Upper lobe of left lung (tissue), 6 donors: Measurements from ENCODE around the gene KDM4D. TPM values are rescaled to one million over a fixed set of nuclear protein-coding genes. Genes with fewer than 3 reads are reported as not detected.

Experiments used
- ATAC-seq, 2 donors: fragments of 200-7000 bp; cut with Tn5 transposase; one replicate each; pipeline ENCODE4 v1.9.1; 2022; ENCODE audit warnings: mild to moderate bottlenecking in 2 of 2, moderate library complexity in 2 of 2; ENCODE audit not compliant: low FRiP score in 2 of 2
- DNase-seq, 2 donors: peaks; one replicate each; pipeline ENCODE4 v3.0.0-alpha.2; 2019 to 2020
- H3K27ac ChIP-seq, 4 donors: fragments of 200-600 bp; sonication (generic); one replicate each; pipeline ENCODE4 v1.5.1; 2016 to 2019
- H3K27me3 ChIP-seq, 4 donors: fragments of 200-600 bp; sonication (generic); one replicate each; pipeline ENCODE4 v1.5.1; 2017 to 2019
- H3K36me3 ChIP-seq, 4 donors: fragments of 200-600 bp; sonication (generic); one replicate each; pipeline ENCODE4 v1.5.1; 2016 to 2019
- H3K4me1 ChIP-seq, 4 donors: fragments of 200-600 bp; sonication (generic); one replicate each; pipeline ENCODE4 v1.5.1; 2018 to 2019
- H3K4me3 ChIP-seq, 4 donors: fragments of 200-600 bp; sonication (generic); one replicate each; pipeline ENCODE4 v1.5.1; 2017 to 2019; ENCODE audit warnings: mild to moderate bottlenecking in 2 of 4, moderate library complexity in 1 of 4
- H3K9me3 ChIP-seq, 4 donors: fragments of 200-600 bp; sonication (generic); one replicate each; pipeline ENCODE4 v1.5.1; 2018 to 2019
- CTCF ChIP-seq, 6 experiments: fragments of 450-650 bp in 4 of 6; fragments of 200-600 bp in 2 of 6; sonication (generic) in 2 of 6; IDR thresholded peaks; one replicate each; pipeline ENCODE4 v1.5.1; 2016 to 2019; ENCODE audit warnings: antibody characterized with exemption in 6 of 6
- EP300 ChIP-seq, 4 donors: sonication (generic); formaldehyde crosslinking; IDR thresholded peaks; one replicate each; pipeline ENCODE4 v1.5.1; 2017; ENCODE audit warnings: antibody characterized with exemption in 4 of 4, control low read depth in 2 of 4
- POLR2A ChIP-seq, 4 donors: fragments of 450-650 bp; IDR thresholded peaks; one replicate each; pipeline ENCODE4 v1.5.1; 2016 to 2017; ENCODE audit warnings: antibody characterized with exemption in 4 of 4, mild to moderate bottlenecking in 2 of 4
- POLR2AphosphoS5 ChIP-seq, 2 donors: sonication (generic); formaldehyde crosslinking; IDR thresholded peaks; one replicate each; pipeline ENCODE4 v1.5.1; 2017; ENCODE audit warnings: antibody characterized with exemption in 2 of 2
- WGBS, 2 donors: methylation state at CpG; one replicate each; pipeline ENCODE4 v1.1.5; 2017 to 2018; 5-methylcytosine and 5-hydroxymethylcytosine counted together
- total RNA-seq, 6 donors: library from RNA; depleted of rRNA in 4 of 6; stranded (reverse); fragments of >200 nt in 4 of 6; gene quantifications; one replicate each; pipeline versions ENCODE4 v1.1.0 to v1.2.1, GENCODE V29; 2016 to 2021
- donor health status: DM: no; HTN: no; CAD: no; lungs with moderate emphysema.
- donor health status: DM: no; HTN: yes; CAD: no; lungs with severe emphysema.

Gene KDM4D
- total RNA-seq, result under 1 TPM in 4 of 6 donors, not detected in 2; 0.20 to 0.74 (median 0.59) TPM

- TF ChIP-seq CTCF (IDR thresholded peaks at IDR 0.05) (no peak), POLR2AphosphoS5 (IDR thresholded peaks at IDR 0.05) (peak; percentile 86 to 91), POLR2A (IDR thresholded peaks at IDR 0.05) (peak in 3 of 4 donors; percentile 28 to 71 (median 69)), EP300 (IDR thresholded peaks at IDR 0.05) (no peak)
- DNase-seq, result peak; percentile 93 to 98
- peaks cover 13 to 38% (median 28%) of the 10 kb centered on the region in 4 donors for H3K36me3 ChIP-seq
- H3K4me1 ChIP-seq, result peaks cover 4 to 17% (median 10%) of the 10 kb centered on the region in 4 donors
- peak; percentile 99 to 100 for ATAC-seq
- WGBS, 2 donors, result 0% methylated on average over 41 to 64 of the region's 66 CpGs
- no peaks in the 10 kb centered on the region for H3K9me3 ChIP-seq
- peak within 1 kb of the TSS; percentile 62 to 83 (median 68) for H3K4me3 ChIP-seq
- H3K27ac ChIP-seq, result peak within 1 kb of the TSS; percentile 77 to 90 (median 84)
- no peaks in the 10 kb centered on the region for H3K27me3 ChIP-seq
Observed at GRCh38 chr11:94973099-94973968, at the start of gene KDM4D, which contains the start of gene CWC15. Gene KDM4D (plus strand): TSS chr11:94973709. CDS start chr11:94997373, 23,664 bp downstream. Gene CWC15 (minus strand): TSS chr11:94973556. CDS start chr11:94972185, 1,371 bp downstream.

- H3K4me3 ChIP-seq, result no peak overlapping the region
- whole genome bisulfite sequencing, 2 donors, result 50 to 57% methylated on average over 4 to 6 of the region's 6 CpGs
- TF ChIP-seq POLR2A (IDR thresholded peaks at IDR 0.05) (no peak), POLR2AphosphoS5 (IDR thresholded peaks at IDR 0.05) (peak in 1 of 2 donors; percentile 19)
- DNase-seq (no peak), ATAC-seq (no peak)
- no peaks in the 10 kb centered on the region for H3K27me3 ChIP-seq
- peak overlapping the region in 2 of 4 donors; percentile 65 to 88 for H3K27ac ChIP-seq
- peaks cover 29 to 44% (median 40%) of the 10 kb centered on the region in 4 donors for H3K4me1 ChIP-seq
- H3K36me3 ChIP-seq, result no peaks in the 10 kb centered on the region
- H3K9me3 ChIP-seq, result no peaks in the 10 kb centered on the region
Observed at GRCh38 chr11:94924171-94924572, 49.3 kb upstream of the KDM4D start.

GRCh38 chr11:94924612-94925011, 48.9 kb upstream of the KDM4D start:
- no peaks in the 10 kb centered on the region for H3K36me3 ChIP-seq
- 26 to 38% methylated on average over 5 of the region's 5 CpGs for WGBS, 2 donors
- H3K27ac ChIP-seq, result peak overlapping the region; percentile 63 to 88 (median 66)
- H3K9me3 ChIP-seq, result no peaks in the 10 kb centered on the region
- TF ChIP-seq POLR2AphosphoS5 (IDR thresholded peaks at IDR 0.05), result no peak
- TF ChIP-seq POLR2A (IDR thresholded peaks at IDR 0.05), result no peak
- TF ChIP-seq EP300 (IDR thresholded peaks at IDR 0.05), result no peak
- H3K4me1 ChIP-seq, result peaks cover 29 to 44% (median 40%) of the 10 kb centered on the region in 4 donors
- ATAC-seq (no peak), DNase-seq (no peak)
- no peaks in the 10 kb centered on the region for H3K27me3 ChIP-seq
- no peak overlapping the region for H3K4me3 ChIP-seq

- DNase-seq, result no peak
- no peak for ATAC-seq
- H3K9me3 ChIP-seq, result no peaks in the 10 kb centered on the region
- WGBS, 2 donors, result 35 to 42% methylated on average over 7 of the region's 7 CpGs
- H3K27me3 ChIP-seq, result no peaks in the 10 kb centered on the region
- peaks cover 29 to 44% (median 40%) of the 10 kb centered on the region in 4 donors for H3K4me1 ChIP-seq
- TF ChIP-seq EP300 (IDR thresholded peaks at IDR 0.05), result no peak
- no peak for TF ChIP-seq POLR2AphosphoS5 (IDR thresholded peaks at IDR 0.05)
- TF ChIP-seq CTCF (IDR thresholded peaks at IDR 0.05), result no peak
- no peak for TF ChIP-seq POLR2A (IDR thresholded peaks at IDR 0.05)
- H3K27ac ChIP-seq, result peak overlapping the region; percentile 63 to 88 (median 66)
- H3K4me3 ChIP-seq, result no peak overlapping the region
- H3K36me3 ChIP-seq, result no peaks in the 10 kb centered on the region
Observed at GRCh38 chr11:94925422-94926270, 47.9 kb upstream of the KDM4D start.

- Histone ChIP-seq H3K27ac (peak overlapping the region; percentile 63 to 88 (median 66)), H3K4me1 (peaks cover 29 to 44% (median 40%) of the 10 kb centered on the region in 4 donors), H3K9me3 (no peaks in the 10 kb centered on the region), H3K4me3 (no peak overlapping the region), H3K27me3 (no peaks in the 10 kb centered on the region), H3K36me3 (no peaks in the 10 kb centered on the region)
- DNase-seq (no peak), ATAC-seq (peak in 1 of 2 donors; percentile 15)
- TF ChIP-seq CTCF (IDR thresholded peaks at IDR 0.05) (no peak), POLR2A (IDR thresholded peaks at IDR 0.05) (no peak), POLR2AphosphoS5 (IDR thresholded peaks at IDR 0.05) (no peak), EP300 (IDR thresholded peaks at IDR 0.05) (no peak)
Observed at GRCh38 chr11:94926271-94926625, 47.3 kb upstream of the KDM4D start.
